Skeletal muscle satellite cell (primary cell): ENCODE measurements around the gene PDK3. TPM values are rescaled to one million over a fixed set of nuclear protein-coding genes. Genes with fewer than 3 reads are reported as not detected.

Experiments
- H3K27me3 ChIP-seq: 2 replicates; pipeline ENCODE4 v1.7.0; 2013; ENCODE audit warnings: low read length; ENCODE audit not compliant: control insufficient read depth, insufficient read depth
- H3K36me3 ChIP-seq: 2 replicates; pipeline ENCODE4 v1.7.0; 2013; ENCODE audit warnings: mild to moderate bottlenecking, control low read depth, low read length; ENCODE audit not compliant: insufficient read depth
- H3K4me1 ChIP-seq: 2 replicates; pipeline ENCODE4 v1.7.0; 2013; ENCODE audit warnings: low read length; ENCODE audit not compliant: control insufficient read depth, insufficient read depth
- H3K4me2 ChIP-seq: 2 replicates; pipeline ENCODE4 v1.7.0; 2013; ENCODE audit warnings: mild to moderate bottlenecking, low read length
- H3K4me3 ChIP-seq: 2 replicates; pipeline ENCODE4 v1.7.0; 2013; ENCODE audit warnings: low read length
- H3K9ac ChIP-seq: 2 replicates; pipeline ENCODE4 v1.7.0; 2013; ENCODE audit warnings: mild to moderate bottlenecking, low read depth, low read length, moderate library complexity
- H3K9me3 ChIP-seq: replicated peaks from 2 replicates; pipeline ENCODE4 v1.7.0; 2013; ENCODE audit warnings: mild to moderate bottlenecking, control low read depth, low read length
- small RNA-seq: library from RNA; depleted of rRNA; stranded (forward); fragments of <200 nt; gene quantifications from one replicate; pipeline ENCODE3, GENCODE V24; 2012

Gene PDK3

GRCh38 chrX:24553011-24553410 lies 87.9 kb downstream of the PDK3 start:
- Histone ChIP-seq H3K9me3 (no peaks in the 10 kb centered on the region), H3K27me3 (no peaks in the 10 kb centered on the region), H3K4me2 (no peak overlapping the region), H3K9ac (no peak overlapping the region), H3K36me3 (no peaks in the 10 kb centered on the region), H3K4me1 (no peaks in the 10 kb centered on the region), H3K4me3 (no peak overlapping the region)

- Histone ChIP-seq H3K9me3 (no peaks in the 10 kb centered on the region), H3K4me2 (no peak overlapping the region), H3K36me3 (no peaks in the 10 kb centered on the region), H3K4me1 (no peaks in the 10 kb centered on the region), H3K9ac (no peak overlapping the region), H3K4me3 (no peak overlapping the region), H3K27me3 (peaks cover 3% of the 10 kb centered on the region)
Observed at GRCh38 chrX:24561121-24561520, 96.0 kb downstream of the PDK3 start.

- H3K4me3 ChIP-seq, result no peak overlapping the region
- H3K9me3 ChIP-seq, result no peaks in the 10 kb centered on the region
- peaks cover 3% of the 10 kb centered on the region for H3K27me3 ChIP-seq
- no peak overlapping the region for H3K9ac ChIP-seq
- no peaks in the 10 kb centered on the region for H3K4me1 ChIP-seq
- no peak overlapping the region for H3K4me2 ChIP-seq
- H3K36me3 ChIP-seq, result no peaks in the 10 kb centered on the region
Observed at GRCh38 chrX:24563291-24564010, 98.4 kb downstream of the PDK3 start.

GRCh38 chrX:24566240-24566639 lies 101.2 kb downstream of the PDK3 start:
- no peaks in the 10 kb centered on the region for H3K9me3 ChIP-seq
- no peak overlapping the region for H3K4me3 ChIP-seq
- peaks cover 3% of the 10 kb centered on the region for H3K27me3 ChIP-seq
- no peaks in the 10 kb centered on the region for H3K4me1 ChIP-seq
- no peak overlapping the region for H3K9ac ChIP-seq
- H3K36me3 ChIP-seq, result no peaks in the 10 kb centered on the region
- no peak overlapping the region for H3K4me2 ChIP-seq

GRCh38 chrX:24567169-24567568 lies 102.1 kb downstream of the PDK3 start:
- Histone ChIP-seq H3K9me3 (no peaks in the 10 kb centered on the region), H3K4me3 (no peak overlapping the region), H3K4me2 (no peak overlapping the region), H3K36me3 (no peaks in the 10 kb centered on the region), H3K9ac (no peak overlapping the region), H3K4me1 (no peaks in the 10 kb centered on the region), H3K27me3 (peaks cover 3% of the 10 kb centered on the region)

- Histone ChIP-seq H3K4me2 (no peak overlapping the region), H3K4me1 (no peaks in the 10 kb centered on the region), H3K9me3 (no peaks in the 10 kb centered on the region), H3K4me3 (no peak overlapping the region), H3K36me3 (no peaks in the 10 kb centered on the region), H3K9ac (no peak overlapping the region), H3K27me3 (no peaks in the 10 kb centered on the region)
Observed at GRCh38 chrX:24574743-24575142, 109.7 kb downstream of the PDK3 start.

- Histone ChIP-seq H3K9me3 (no peaks in the 10 kb centered on the region), H3K4me3 (no peak overlapping the region), H3K4me1 (no peaks in the 10 kb centered on the region), H3K9ac (no peak overlapping the region), H3K36me3 (no peaks in the 10 kb centered on the region), H3K4me2 (no peak overlapping the region), H3K27me3 (no peaks in the 10 kb centered on the region)
Observed at GRCh38 chrX:24575496-24575895, 110.4 kb downstream of the PDK3 start.

- Histone ChIP-seq H3K9ac (no peak overlapping the region), H3K36me3 (no peaks in the 10 kb centered on the region), H3K4me3 (no peak overlapping the region), H3K9me3 (no peaks in the 10 kb centered on the region), H3K4me1 (no peaks in the 10 kb centered on the region), H3K27me3 (peaks cover 5% of the 10 kb centered on the region), H3K4me2 (no peak overlapping the region)
Observed at GRCh38 chrX:24577091-24577490, 112.0 kb downstream of the PDK3 start.

Small RNA genes within 50 kb of the gene (small RNA-seq; reads per million reads assigned to genes)
- not detected for gene SNRPEP9
